Central memory CD4-positive, alpha-beta T cell (primary cell): ENCODE measurements around the gene MRPL46.
"Not testable (repeated sequence)": the region's sequence is repeated elsewhere in the genome, so short reads cannot be mapped to it uniquely, and the experiment has no call there.

ENCODE experiments used
- DNase-seq: peaks from one replicate; pipeline ENCODE4 v3.0.0; 2022

Gene MRPL46

GRCh38 chr15:88477904-88478303 is 10.7 kb upstream of the MRPL46 start:
- no peak for DNase-seq

- no peak for DNase-seq
Measured at GRCh38 chr15:88477126-88477525, 9.9 kb upstream of the MRPL46 start.

GRCh38 chr15:88476635-88477060 is 9.5 kb upstream of the MRPL46 start:
- no peak for DNase-seq

GRCh38 chr15:88473661-88474293 is 6.6 kb upstream of the MRPL46 start:
- not testable (repeated sequence) for DNase-seq

GRCh38 chr15:88472225-88472624 is 5.0 kb upstream of the MRPL46 start:
- no peak for DNase-seq

GRCh38 chr15:88470625-88471372 is 3.6 kb upstream of the MRPL46 start:
- no peak for DNase-seq

- no peak for DNase-seq
Measured at GRCh38 chr15:88469321-88469720, 2.1 kb upstream of the MRPL46 start.

- DNase-seq, result not testable (repeated sequence)
Measured at GRCh38 chr15:88468721-88469120, 1.5 kb upstream of the MRPL46 start.

GRCh38 chr15:88467935-88468528 is 844 bp upstream of the MRPL46 start:
- no peak for DNase-seq

GRCh38 chr15:88465633-88466224 is 1.5 kb downstream of the MRPL46 start:
- no peak for DNase-seq

GRCh38 chr15:88463870-88464532 is 3.2 kb downstream of the MRPL46 start:
- DNase-seq, result no peak

- no peak for DNase-seq
Measured at GRCh38 chr15:88456733-88457132, 10.5 kb downstream of the MRPL46 start.

GRCh38 chr15:88454867-88455810 is 12.0 kb downstream of the MRPL46 start:
- no peak for DNase-seq

- no peak for DNase-seq
Measured at GRCh38 chr15:88454236-88454635, 13.0 kb downstream of the MRPL46 start.

- no peak for DNase-seq
Measured at GRCh38 chr15:88453651-88454050, 13.5 kb downstream of the MRPL46 start.

GRCh38 chr15:88450125-88450798 is 16.9 kb downstream of the MRPL46 start:
- peak; percentile 16 for DNase-seq

GRCh38 chr15:88449581-88449980 is 17.6 kb downstream of the MRPL46 start:
- no peak for DNase-seq

- no peak for DNase-seq
Measured at GRCh38 chr15:88448991-88449461, 18.2 kb downstream of the MRPL46 start.

- no peak for DNase-seq
Measured at GRCh38 chr15:88447741-88448140, 19.4 kb downstream of the MRPL46 start.

- no peak for DNase-seq
Measured at GRCh38 chr15:88447206-88447605, 20.0 kb downstream of the MRPL46 start.

- no peak for DNase-seq
Measured at GRCh38 chr15:88441076-88441730, 26.0 kb downstream of the MRPL46 start.
